Mesendoderm (in vitro differentiated cells): ENCODE data around the gene ENAH.

ENCODE experiments used
- DNase-seq: peaks from one replicate; pipeline ENCODE4 v3.0.0; 2013
- H2AK5ac ChIP-seq: 2 replicates; pipeline ENCODE4 v1.6.1; 2013; ENCODE audit warnings: low read length, inconsistent platforms
- H2BK120ac ChIP-seq: 2 replicates; pipeline ENCODE4 v1.6.1; 2013; ENCODE audit warnings: low read depth, mild to moderate bottlenecking, low read length, moderate library complexity, mixed read lengths
- H2BK15ac ChIP-seq: replicated peaks from 2 replicates; pipeline ENCODE4 v1.6.1; 2013; ENCODE audit warnings: low read depth, mild to moderate bottlenecking, moderate library complexity
- H2BK5ac ChIP-seq: 2 replicates; pipeline ENCODE4 v1.6.1; 2013; ENCODE audit warnings: low read length, inconsistent platforms
- H3K18ac ChIP-seq: 2 replicates; pipeline ENCODE4 v1.6.1; 2013; ENCODE audit warnings: mild to moderate bottlenecking, low read length, mixed read lengths
- H3K23ac ChIP-seq: one replicate; pipeline ENCODE4 v1.6.1; 2013; ENCODE audit warnings: low read length
- H3K27ac ChIP-seq: 2 replicates; pipeline ENCODE4 v1.5.1; 2013; ENCODE audit warnings: low read depth, mild to moderate bottlenecking, inconsistent platforms, low read length, moderate library complexity
- H3K27me3 ChIP-seq: 2 replicates; pipeline ENCODE4 v1.6.1; 2013; ENCODE audit warnings: low read length, control low read depth, mild to moderate bottlenecking, inconsistent platforms; ENCODE audit not compliant: insufficient read depth, poor library complexity
- H3K36me3 ChIP-seq: 2 replicates; pipeline ENCODE4 v1.6.1; 2013; ENCODE audit warnings: low read length, inconsistent platforms; ENCODE audit not compliant: control insufficient read depth, insufficient read depth
- H3K4ac ChIP-seq: one replicate; pipeline ENCODE4 v1.6.1; 2013; ENCODE audit warnings: low read depth, mild to moderate bottlenecking, low read length, moderate library complexity
- H3K4me1 ChIP-seq: 2 replicates; pipeline ENCODE4 v1.6.1; 2013; ENCODE audit warnings: low read depth, low read length, inconsistent platforms; ENCODE audit not compliant: control insufficient read depth
- H3K4me2 ChIP-seq: 2 replicates; pipeline ENCODE4 v1.6.1; 2013; ENCODE audit warnings: low read length
- H3K4me3 ChIP-seq: 2 replicates; pipeline ENCODE4 v1.5.1; 2013; ENCODE audit warnings: mild to moderate bottlenecking, low read length
- H3K56ac ChIP-seq: one replicate; pipeline ENCODE4 v1.6.1; 2013; ENCODE audit warnings: low read length
- H3K79me1 ChIP-seq: 2 replicates; pipeline ENCODE4 v1.6.1; 2013; ENCODE audit warnings: low read length, inconsistent platforms
- H3K79me2 ChIP-seq: 2 replicates; pipeline ENCODE4 v1.6.1; 2013; ENCODE audit warnings: mild to moderate bottlenecking, low read length; ENCODE audit not compliant: control insufficient read depth, insufficient read depth
- H3K9ac ChIP-seq: 2 replicates; pipeline ENCODE4 v1.6.1; 2013; ENCODE audit warnings: low read length, inconsistent platforms
- H4K5ac ChIP-seq: one replicate; pipeline ENCODE4 v1.6.1; 2013; ENCODE audit warnings: low read length
- H4K8ac ChIP-seq: one replicate; pipeline ENCODE4 v1.6.1; 2013; ENCODE audit warnings: low read depth, mild to moderate bottlenecking, control low read depth, low read length, moderate library complexity
- WGBS: extraction: QIAGEN DNeasy Blood & Tissue Kit; methylation state at CpG from one replicate; pipeline ENCODE4 v1.1.7; 2013; ENCODE audit warnings: low lambda C conversion rate, missing lambda C conversion rate; ENCODE audit not compliant: insufficient coverage; ENCODE audit errors: extremely low coverage; 5-methylcytosine and 5-hydroxymethylcytosine counted together

The ENAH gene

GRCh38 chr1:225674381-225674780, 21.5 kb upstream of the ENAH start:
- Histone ChIP-seq H2BK120ac (no peak overlapping the region), H3K4ac (no peak overlapping the region), H3K27me3 (no peaks in the 10 kb centered on the region), H4K5ac (no peak overlapping the region), H3K4me2 (no peak overlapping the region), H3K9ac (no peak overlapping the region), H3K56ac (no peak overlapping the region), H3K18ac (no peak overlapping the region), H3K79me1 (no peaks in the 10 kb centered on the region), H3K4me3 (no peak overlapping the region), H3K36me3 (no peaks in the 10 kb centered on the region), H2BK15ac (no peak overlapping the region), H4K8ac (no peak overlapping the region), H3K23ac (no peak overlapping the region), H3K4me1 (no peaks in the 10 kb centered on the region), H3K79me2 (no peaks in the 10 kb centered on the region), H2AK5ac (no peak overlapping the region), H2BK5ac (no peak overlapping the region), H3K27ac (no peak overlapping the region)
- no CpG with 5 or more reads among the region's 2 CpGs for WGBS
- no peak for DNase-seq

DNA sequence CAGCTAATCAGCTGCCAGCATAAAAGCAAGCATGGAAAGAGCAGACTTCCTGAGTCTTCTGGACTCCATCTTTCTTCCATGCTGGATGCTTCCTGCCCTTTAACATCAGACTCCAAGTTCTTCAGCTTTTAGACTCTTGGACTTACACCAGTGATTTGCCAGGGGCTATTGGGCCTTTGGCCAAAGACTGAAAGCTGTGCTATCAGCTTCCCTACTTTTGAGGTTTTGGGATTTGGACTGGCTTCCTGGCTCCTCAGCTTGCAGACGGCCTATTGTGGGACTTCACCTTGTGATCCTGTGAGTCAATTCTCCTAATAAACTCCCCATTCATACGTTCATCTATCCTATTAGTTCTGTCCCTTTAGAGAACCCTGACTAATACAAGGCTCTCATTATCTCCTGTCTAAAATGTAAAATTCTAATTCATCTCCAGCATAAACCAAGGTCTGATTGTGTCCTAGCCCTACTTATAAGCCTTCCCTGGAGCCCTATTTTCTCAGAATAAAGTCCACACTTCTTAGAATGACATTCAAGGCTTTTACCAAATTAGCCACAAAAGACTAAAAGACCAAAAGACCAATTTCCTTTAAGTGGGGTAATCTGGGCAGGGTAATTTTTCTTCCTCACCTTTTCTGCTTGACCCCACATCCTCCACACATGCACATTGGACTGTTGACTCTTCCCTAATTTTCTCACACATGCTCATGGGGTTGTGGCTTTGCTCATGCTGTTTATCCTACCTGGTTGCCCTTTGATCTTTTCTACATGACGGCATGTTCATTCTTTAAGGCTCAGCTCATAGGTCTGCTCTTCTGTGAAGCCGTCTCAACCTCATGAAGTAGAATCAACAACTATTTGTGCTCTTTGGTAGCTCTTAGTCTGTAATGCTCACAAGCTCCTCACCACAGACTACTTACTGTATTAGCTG, 18.1 kb upstream of the ENAH start:
- WGBS: no CpG with 5 or more reads among the region's 4 CpGs
- Histone ChIP-seq H2BK120ac (no peak overlapping the region), H3K79me1 (no peaks in the 10 kb centered on the region), H3K4me1 (no peaks in the 10 kb centered on the region), H3K79me2 (no peaks in the 10 kb centered on the region), H4K5ac (no peak overlapping the region), H2BK15ac (no peak overlapping the region), H4K8ac (no peak overlapping the region), H2AK5ac (no peak overlapping the region), H3K4ac (no peak overlapping the region), H3K9ac (no peak overlapping the region), H2BK5ac (no peak overlapping the region), H3K27me3 (no peaks in the 10 kb centered on the region), H3K36me3 (no peaks in the 10 kb centered on the region), H3K23ac (no peak overlapping the region), H3K27ac (no peak overlapping the region), H3K4me2 (no peak overlapping the region), H3K56ac (no peak overlapping the region), H3K4me3 (no peak overlapping the region), H3K18ac (no peak overlapping the region)
- DNase-seq: no peak

DNA sequence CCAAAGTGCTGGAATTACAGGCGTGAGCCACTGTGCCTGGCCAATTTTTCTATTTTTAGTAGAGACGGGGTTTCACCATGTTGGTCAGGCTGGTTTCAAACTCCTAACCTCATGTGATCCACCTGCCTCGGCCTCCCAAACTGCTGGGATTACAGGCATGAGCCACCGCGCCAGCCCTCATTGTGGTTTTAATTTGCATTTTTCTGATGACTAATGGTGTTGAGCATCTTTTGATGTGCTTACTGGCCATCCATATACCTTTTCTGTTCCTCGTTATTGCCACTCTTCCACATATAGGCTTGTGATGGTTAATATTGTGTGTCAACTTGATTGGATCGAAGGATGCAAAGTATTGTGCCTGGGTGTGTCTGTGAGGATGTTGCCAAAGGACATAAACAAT, 17.4 kb upstream of the ENAH start:
- H3K4me1 ChIP-seq: no peaks in the 10 kb centered on the region
- H2BK120ac ChIP-seq: no peak overlapping the region
- no peaks in the 10 kb centered on the region for H3K79me2 ChIP-seq
- no peak overlapping the region for H2AK5ac ChIP-seq
- H3K18ac ChIP-seq: no peak overlapping the region
- no CpG with 5 or more reads among the region's 7 CpGs for WGBS
- no peak overlapping the region for H2BK15ac ChIP-seq
- no peak overlapping the region for H3K9ac ChIP-seq
- DNase-seq: no peak
- H3K56ac ChIP-seq: no peak overlapping the region
- H3K79me1 ChIP-seq: no peaks in the 10 kb centered on the region
- H3K36me3 ChIP-seq: no peaks in the 10 kb centered on the region
- H4K5ac ChIP-seq: no peak overlapping the region
- no peak overlapping the region for H3K4me3 ChIP-seq
- no peak overlapping the region for H3K4me2 ChIP-seq
- H3K23ac ChIP-seq: no peak overlapping the region
- no peaks in the 10 kb centered on the region for H3K27me3 ChIP-seq
- no peak overlapping the region for H3K4ac ChIP-seq
- H2BK5ac ChIP-seq: no peak overlapping the region
- H4K8ac ChIP-seq: no peak overlapping the region
- H3K27ac ChIP-seq: no peak overlapping the region

- Histone ChIP-seq H3K23ac (no peak overlapping the region), H3K56ac (no peak overlapping the region), H3K4me2 (no peak overlapping the region), H2AK5ac (no peak overlapping the region), H3K4me3 (no peak overlapping the region), H3K27me3 (no peaks in the 10 kb centered on the region), H3K27ac (no peak overlapping the region), H3K4ac (no peak overlapping the region), H2BK5ac (no peak overlapping the region), H2BK15ac (no peak overlapping the region), H3K79me1 (no peaks in the 10 kb centered on the region), H3K4me1 (no peaks in the 10 kb centered on the region), H3K9ac (no peak overlapping the region), H3K36me3 (no peaks in the 10 kb centered on the region), H3K79me2 (no peaks in the 10 kb centered on the region), H2BK120ac (no peak overlapping the region), H4K5ac (no peak overlapping the region), H3K18ac (no peak overlapping the region), H4K8ac (no peak overlapping the region)
- no peak for DNase-seq
- no CpG with 5 or more reads among the region's 1 CpG for WGBS
Observed at GRCh38 chr1:225668222-225668621, 15.3 kb upstream of the ENAH start.

GRCh38 chr1:225667362-225667761, 14.4 kb upstream of the ENAH start:
- no peak overlapping the region for H2AK5ac ChIP-seq
- H3K27me3 ChIP-seq: no peaks in the 10 kb centered on the region
- no peak overlapping the region for H2BK5ac ChIP-seq
- H3K4ac ChIP-seq: no peak overlapping the region
- no peak overlapping the region for H3K23ac ChIP-seq
- no peak overlapping the region for H3K27ac ChIP-seq
- no peak overlapping the region for H3K4me2 ChIP-seq
- no peak for DNase-seq
- WGBS: no CpG with 5 or more reads among the region's 4 CpGs
- H2BK15ac ChIP-seq: no peak overlapping the region
- H3K79me2 ChIP-seq: no peaks in the 10 kb centered on the region
- H4K8ac ChIP-seq: no peak overlapping the region
- no peaks in the 10 kb centered on the region for H3K4me1 ChIP-seq
- no peaks in the 10 kb centered on the region for H3K36me3 ChIP-seq
- H2BK120ac ChIP-seq: no peak overlapping the region
- H3K9ac ChIP-seq: no peak overlapping the region
- H3K56ac ChIP-seq: no peak overlapping the region
- no peak overlapping the region for H3K4me3 ChIP-seq
- no peak overlapping the region for H4K5ac ChIP-seq
- H3K18ac ChIP-seq: no peak overlapping the region
- H3K79me1 ChIP-seq: no peaks in the 10 kb centered on the region

- Histone ChIP-seq H3K36me3 (no peaks in the 10 kb centered on the region), H3K27ac (no peak overlapping the region), H3K23ac (no peak overlapping the region), H2BK5ac (no peak overlapping the region), H2BK15ac (no peak overlapping the region), H3K4me1 (no peaks in the 10 kb centered on the region), H3K79me1 (no peaks in the 10 kb centered on the region), H3K27me3 (no peaks in the 10 kb centered on the region), H3K18ac (no peak overlapping the region), H3K4me3 (no peak overlapping the region), H3K4ac (no peak overlapping the region), H3K56ac (no peak overlapping the region), H2BK120ac (no peak overlapping the region), H4K8ac (no peak overlapping the region), H3K79me2 (no peaks in the 10 kb centered on the region), H2AK5ac (no peak overlapping the region), H3K9ac (no peak overlapping the region), H3K4me2 (no peak overlapping the region), H4K5ac (no peak overlapping the region)
- WGBS: no CpG with 5 or more reads among the region's 4 CpGs
- DNase-seq: no peak
Observed at GRCh38 chr1:225666495-225666894, 13.6 kb upstream of the ENAH start.
